Measurements from ENCODE around the gene RPL22. TPM values are rescaled to one million over a fixed set of nuclear protein-coding genes. Genes with fewer than 3 reads are reported as not detected.
A peak's percentile ranks its signal among the peaks of the same experiment; 100 is the strongest.

Gene RPL22
- total and polyA plus RNA-seq, 2 of the 13 experiments (the other 11 are each of a cell fraction or from before 2014, with no cell fraction given) = 214 to 545 TPM

DNA sequence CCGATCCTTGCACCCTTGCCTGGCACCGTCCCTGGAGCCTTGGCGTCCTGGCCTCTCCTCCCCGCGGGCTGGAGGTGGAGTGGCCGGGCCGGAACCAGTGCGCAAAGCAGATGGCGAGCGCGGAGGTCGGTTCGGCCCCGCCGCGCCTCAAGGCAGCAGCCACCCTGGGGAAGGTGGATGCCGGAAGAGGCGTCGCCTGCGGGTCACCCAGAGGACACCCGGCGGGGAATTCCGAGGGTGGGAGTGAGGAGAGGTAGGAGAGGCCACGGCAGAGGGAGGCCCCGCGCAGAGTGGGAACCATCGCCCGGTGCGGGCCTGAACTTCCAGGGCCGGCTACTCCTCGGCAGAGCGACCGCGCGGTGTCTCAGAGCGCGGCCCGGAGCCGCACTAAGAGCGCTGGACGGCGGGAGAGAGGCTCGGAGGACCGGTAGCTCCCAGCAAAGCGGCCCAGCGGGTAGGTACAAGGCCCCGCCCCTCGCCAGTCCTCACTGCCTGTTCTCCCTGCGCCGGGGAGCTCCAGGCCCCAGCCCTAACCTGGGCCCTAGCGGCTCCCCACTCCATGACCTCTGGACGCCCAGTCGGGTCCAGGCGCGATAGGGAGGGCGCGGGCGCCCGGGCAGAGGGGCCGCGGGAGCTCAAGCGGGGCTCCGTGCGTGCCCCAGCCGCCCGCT is 6.6 kb upstream of the RPL22 start, which contains the start of gene RNF207 (continued):
- TF ChIP-seq, protein P1, sequence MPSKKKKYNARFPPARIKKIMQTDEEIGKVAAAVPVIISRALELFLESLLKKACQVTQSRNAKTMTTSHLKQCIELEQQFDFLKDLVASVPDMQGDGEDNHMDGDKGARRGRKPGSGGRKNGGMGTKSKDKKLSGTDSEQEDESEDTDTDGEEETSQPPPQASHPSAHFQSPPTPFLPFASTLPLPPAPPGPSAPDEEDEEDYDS (CRISPR knock-in tag; IDR thresholded peaks at IDR 0.05) = no peak; the same call in 1 of the 2 replicates
- TF ChIP-seq ADNP (CRISPR knock-in tag; IDR thresholded peaks at IDR 0.05) = no peak; the same call in none of the 2 replicates
- no peak for TF ChIP-seq REXO4 (CRISPR knock-in tag; IDR thresholded peaks at IDR 0.05; ENCODE audit: borderline replicate concordance)
- TF ChIP-seq NFKB2 (CRISPR knock-in tag; IDR thresholded peaks at IDR 0.05; ENCODE audit: borderline replicate concordance) = peak; percentile 80; the same call in 1 of the 2 replicates
- TF ChIP-seq TSC22D2 (CRISPR knock-in tag; IDR thresholded peaks at IDR 0.05; ENCODE audit: borderline replicate concordance) = no peak
- TF ChIP-seq NR2F1 (CRISPR knock-in tag; IDR thresholded peaks at IDR 0.05) = 0 out of 4 replicates have a peak, but pooled peaks of 1 of the 2 experiments have one; percentile 16
- TF ChIP-seq, protein P2, sequence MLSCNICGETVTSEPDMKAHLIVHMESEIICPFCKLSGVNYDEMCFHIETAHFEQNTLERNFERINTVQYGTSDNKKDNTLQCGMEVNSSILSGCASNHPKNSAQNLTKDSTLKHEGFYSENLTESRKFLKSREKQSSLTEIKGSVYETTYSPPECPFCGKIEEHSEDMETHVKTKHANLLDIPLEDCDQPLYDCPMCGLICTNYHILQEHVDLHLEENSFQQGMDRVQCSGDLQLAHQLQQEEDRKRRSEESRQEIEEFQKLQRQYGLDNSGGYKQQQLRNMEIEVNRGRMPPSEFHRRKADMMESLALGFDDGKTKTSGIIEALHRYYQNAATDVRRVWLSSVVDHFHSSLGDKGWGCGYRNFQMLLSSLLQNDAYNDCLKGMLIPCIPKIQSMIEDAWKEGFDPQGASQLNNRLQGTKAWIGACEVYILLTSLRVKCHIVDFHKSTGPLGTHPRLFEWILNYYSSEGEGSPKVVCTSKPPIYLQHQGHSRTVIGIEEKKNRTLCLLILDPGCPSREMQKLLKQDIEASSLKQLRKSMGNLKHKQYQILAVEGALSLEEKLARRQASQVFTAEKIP (CRISPR knock-in tag; IDR thresholded peaks at IDR 0.05; ENCODE audit: borderline replicate concordance) = no peak
- TF ChIP-seq RFX1 (IDR thresholded peaks at IDR 0.05) = no peak
- TF ChIP-seq MED1 (CRISPR knock-in tag; IDR thresholded peaks at IDR 0.05) = peak; percentile 69
- peak; percentile 69; the same call in 1 of the 2 replicates for TF ChIP-seq ZIK1 (CRISPR knock-in tag; IDR thresholded peaks at IDR 0.05; ENCODE audit: borderline replicate concordance, low read depth)
- TF ChIP-seq, protein P3, sequence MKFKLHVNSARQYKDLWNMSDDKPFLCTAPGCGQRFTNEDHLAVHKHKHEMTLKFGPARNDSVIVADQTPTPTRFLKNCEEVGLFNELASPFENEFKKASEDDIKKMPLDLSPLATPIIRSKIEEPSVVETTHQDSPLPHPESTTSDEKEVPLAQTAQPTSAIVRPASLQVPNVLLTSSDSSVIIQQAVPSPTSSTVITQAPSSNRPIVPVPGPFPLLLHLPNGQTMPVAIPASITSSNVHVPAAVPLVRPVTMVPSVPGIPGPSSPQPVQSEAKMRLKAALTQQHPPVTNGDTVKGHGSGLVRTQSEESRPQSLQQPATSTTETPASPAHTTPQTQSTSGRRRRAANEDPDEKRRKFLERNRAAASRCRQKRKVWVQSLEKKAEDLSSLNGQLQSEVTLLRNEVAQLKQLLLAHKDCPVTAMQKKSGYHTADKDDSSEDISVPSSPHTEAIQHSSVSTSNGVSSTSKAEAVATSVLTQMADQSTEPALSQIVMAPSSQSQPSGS (CRISPR knock-in tag; IDR thresholded peaks at IDR 0.05) = no peak; the same call in 1 of the 2 replicates
- TF ChIP-seq SMARCC2 (IDR thresholded peaks at IDR 0.05) = no peak
- TF ChIP-seq ZFY (CRISPR knock-in tag; IDR thresholded peaks at IDR 0.05) = peak; percentile 94
- no peak for TF ChIP-seq ZNF124 (CRISPR knock-in tag; IDR thresholded peaks at IDR 0.05)
- TF ChIP-seq, protein P4, sequence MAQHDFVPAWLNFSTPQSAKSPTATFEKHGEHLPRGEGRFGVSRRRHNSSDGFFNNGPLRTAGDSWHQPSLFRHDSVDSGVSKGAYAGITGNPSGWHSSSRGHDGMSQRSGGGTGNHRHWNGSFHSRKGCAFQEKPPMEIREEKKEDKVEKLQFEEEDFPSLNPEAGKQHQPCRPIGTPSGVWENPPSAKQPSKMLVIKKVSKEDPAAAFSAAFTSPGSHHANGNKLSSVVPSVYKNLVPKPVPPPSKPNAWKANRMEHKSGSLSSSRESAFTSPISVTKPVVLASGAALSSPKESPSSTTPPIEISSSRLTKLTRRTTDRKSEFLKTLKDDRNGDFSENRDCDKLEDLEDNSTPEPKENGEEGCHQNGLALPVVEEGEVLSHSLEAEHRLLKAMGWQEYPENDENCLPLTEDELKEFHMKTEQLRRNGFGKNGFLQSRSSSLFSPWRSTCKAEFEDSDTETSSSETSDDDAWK (CRISPR knock-in tag; IDR thresholded peaks at IDR 0.05) = no peak
- no peak for TF ChIP-seq ZNF567 (CRISPR knock-in tag; IDR thresholded peaks at IDR 0.05; ENCODE audit: borderline replicate concordance)
- TF ChIP-seq MED8 (CRISPR knock-in tag; IDR thresholded peaks at IDR 0.05; ENCODE audit: insufficient replicate concordance) = peak; percentile 92
- no peak for TF ChIP-seq ZFP41 (CRISPR knock-in tag; IDR thresholded peaks at IDR 0.05; ENCODE audit: borderline replicate concordance)
- TF ChIP-seq HDAC2 (CRISPR knock-in tag; IDR thresholded peaks at IDR 0.05) = peak; percentile 71
- TF ChIP-seq, protein P5, sequence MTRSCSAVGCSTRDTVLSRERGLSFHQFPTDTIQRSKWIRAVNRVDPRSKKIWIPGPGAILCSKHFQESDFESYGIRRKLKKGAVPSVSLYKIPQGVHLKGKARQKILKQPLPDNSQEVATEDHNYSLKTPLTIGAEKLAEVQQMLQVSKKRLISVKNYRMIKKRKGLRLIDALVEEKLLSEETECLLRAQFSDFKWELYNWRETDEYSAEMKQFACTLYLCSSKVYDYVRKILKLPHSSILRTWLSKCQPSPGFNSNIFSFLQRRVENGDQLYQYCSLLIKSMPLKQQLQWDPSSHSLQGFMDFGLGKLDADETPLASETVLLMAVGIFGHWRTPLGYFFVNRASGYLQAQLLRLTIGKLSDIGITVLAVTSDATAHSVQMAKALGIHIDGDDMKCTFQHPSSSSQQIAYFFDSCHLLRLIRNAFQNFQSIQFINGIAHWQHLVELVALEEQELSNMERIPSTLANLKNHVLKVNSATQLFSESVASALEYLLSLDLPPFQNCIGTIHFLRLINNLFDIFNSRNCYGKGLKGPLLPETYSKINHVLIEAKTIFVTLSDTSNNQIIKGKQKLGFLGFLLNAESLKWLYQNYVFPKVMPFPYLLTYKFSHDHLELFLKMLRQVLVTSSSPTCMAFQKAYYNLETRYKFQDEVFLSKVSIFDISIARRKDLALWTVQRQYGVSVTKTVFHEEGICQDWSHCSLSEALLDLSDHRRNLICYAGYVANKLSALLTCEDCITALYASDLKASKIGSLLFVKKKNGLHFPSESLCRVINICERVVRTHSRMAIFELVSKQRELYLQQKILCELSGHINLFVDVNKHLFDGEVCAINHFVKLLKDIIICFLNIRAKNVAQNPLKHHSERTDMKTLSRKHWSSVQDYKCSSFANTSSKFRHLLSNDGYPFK (CRISPR knock-in tag; IDR thresholded peaks at IDR 0.05; ENCODE audit: borderline replicate concordance) = no peak
